B cell (primary cell): Measurements from ENCODE around the gene CABLES1.

ENCODE experiments used
- CTCF ChIP-seq: fragments of 200-600 bp; IDR thresholded peaks from one replicate; pipeline ENCODE4 v1.8.0; 2022; ENCODE audit warnings: antibody characterized with exemption, mild to moderate bottlenecking
- EZH2 ChIP-seq: IDR thresholded peaks from 2 replicates; pipeline ENCODE4 v1.6.1; 2012; ENCODE audit warnings: borderline replicate concordance, low read depth, mild to moderate bottlenecking, moderate library complexity, low read length; ENCODE audit not compliant: insufficient read depth, poor library complexity, severe bottlenecking

DNA sequence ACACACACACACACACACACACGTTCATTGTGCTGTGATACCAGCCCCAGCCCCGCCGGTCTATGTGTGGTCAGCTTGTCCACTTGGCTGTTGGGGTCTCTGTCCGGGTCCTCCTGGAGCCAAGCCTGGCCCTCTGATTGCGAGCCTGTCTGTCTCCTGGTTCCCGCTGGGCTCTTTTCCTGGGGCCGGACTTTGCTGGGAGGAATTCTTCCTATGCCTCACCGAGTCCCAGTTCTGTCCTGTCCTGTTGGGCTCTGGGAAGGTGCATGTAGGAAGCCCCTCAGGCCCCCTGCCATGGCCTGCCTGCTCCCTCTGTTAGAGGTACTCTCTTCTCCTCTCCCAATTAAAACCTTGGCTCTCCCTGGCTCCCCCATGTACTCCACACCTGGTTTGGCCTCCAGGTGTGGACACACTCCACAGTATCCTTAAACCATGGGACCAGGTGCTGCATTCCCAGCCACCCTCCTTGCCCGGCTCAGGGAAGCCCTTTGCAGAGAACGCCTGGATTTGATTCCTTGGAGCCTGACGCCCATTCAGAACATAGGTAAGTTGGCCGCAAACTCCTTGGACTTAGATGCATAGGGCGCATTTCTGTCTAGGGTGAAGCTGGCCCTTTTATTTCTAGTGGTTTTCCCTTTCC lies 42.3 kb downstream of the CABLES1 start:
- TF ChIP-seq CTCF (no peak), EZH2 (no peak)
